GM21423 (cell line): ENCODE data around the gene RRAS2.
"Not testable (repeated sequence)": the region's sequence is repeated elsewhere in the genome, so short reads cannot be mapped to it uniquely, and the experiment has no call there.

Source experiments
- ATAC-seq: cut with Tn5 transposase; IDR thresholded peaks from one replicate; pipeline ENCODE4 v1.9.1; 2021; ENCODE audit warnings: mild to moderate bottlenecking, moderate library complexity; ENCODE audit not compliant: unreplicated experiment

Gene RRAS2

GRCh38 chr11:14358729-14359439 lies at the start of gene RRAS2:
Gene RRAS2 (minus strand): TSS chr11:14359183. CDS start chr11:14358870, 313 bp downstream.
- ATAC-seq = peak; percentile 87

GRCh38 chr11:14408612-14409011 lies 49.6 kb upstream of the RRAS2 start:
- ATAC-seq = no peak

- ATAC-seq = not testable (repeated sequence)
These were observed 47.1 kb upstream of the RRAS2 start for GRCh38 chr11:14406116-14406515.

- ATAC-seq = not testable (repeated sequence)
These were observed 44.5 kb upstream of the RRAS2 start for GRCh38 chr11:14403528-14403927.

- ATAC-seq = no peak
These were observed 40.1 kb upstream of the RRAS2 start for GRCh38 chr11:14399087-14399486.

GRCh38 chr11:14396273-14396672 lies 37.3 kb upstream of the RRAS2 start:
- no peak for ATAC-seq

GRCh38 chr11:14393889-14394288 lies 34.9 kb upstream of the RRAS2 start:
- no peak for ATAC-seq

- ATAC-seq = no peak
These were observed 34.1 kb upstream of the RRAS2 start for GRCh38 chr11:14393129-14393528.

GRCh38 chr11:14390669-14391068 lies 31.7 kb upstream of the RRAS2 start:
- no peak for ATAC-seq

GRCh38 chr11:14388352-14388751 lies 29.4 kb upstream of the RRAS2 start:
- no peak for ATAC-seq

GRCh38 chr11:14386895-14387480 lies 28.0 kb upstream of the RRAS2 start:
- ATAC-seq = no peak

- ATAC-seq = no peak
These were observed 27.1 kb upstream of the RRAS2 start for GRCh38 chr11:14386081-14386480.

- ATAC-seq = no peak
These were observed 25.4 kb upstream of the RRAS2 start for GRCh38 chr11:14384338-14384737.

- ATAC-seq = no peak
These were observed 23.0 kb upstream of the RRAS2 start for GRCh38 chr11:14381968-14382367.

GRCh38 chr11:14380947-14381561 lies 22.1 kb upstream of the RRAS2 start:
- peak; percentile 64 for ATAC-seq

- no peak for ATAC-seq
These were observed 21.3 kb upstream of the RRAS2 start for GRCh38 chr11:14380125-14380936.

- no peak for ATAC-seq
These were observed 19.2 kb upstream of the RRAS2 start for GRCh38 chr11:14378171-14378570.

GRCh38 chr11:14376920-14377319 lies 17.9 kb upstream of the RRAS2 start:
- no peak for ATAC-seq

GRCh38 chr11:14374922-14375830 lies 16.2 kb upstream of the RRAS2 start:
- ATAC-seq = no peak

GRCh38 chr11:14373941-14374646 lies 15.1 kb upstream of the RRAS2 start:
- ATAC-seq = no peak
